ENCODE data around the gene FLOT1.
"Not testable (repeated sequence)": the region's sequence is repeated elsewhere in the genome, so short reads cannot be mapped to it uniquely, and the experiment has no call there.

Gene FLOT1

DNA sequence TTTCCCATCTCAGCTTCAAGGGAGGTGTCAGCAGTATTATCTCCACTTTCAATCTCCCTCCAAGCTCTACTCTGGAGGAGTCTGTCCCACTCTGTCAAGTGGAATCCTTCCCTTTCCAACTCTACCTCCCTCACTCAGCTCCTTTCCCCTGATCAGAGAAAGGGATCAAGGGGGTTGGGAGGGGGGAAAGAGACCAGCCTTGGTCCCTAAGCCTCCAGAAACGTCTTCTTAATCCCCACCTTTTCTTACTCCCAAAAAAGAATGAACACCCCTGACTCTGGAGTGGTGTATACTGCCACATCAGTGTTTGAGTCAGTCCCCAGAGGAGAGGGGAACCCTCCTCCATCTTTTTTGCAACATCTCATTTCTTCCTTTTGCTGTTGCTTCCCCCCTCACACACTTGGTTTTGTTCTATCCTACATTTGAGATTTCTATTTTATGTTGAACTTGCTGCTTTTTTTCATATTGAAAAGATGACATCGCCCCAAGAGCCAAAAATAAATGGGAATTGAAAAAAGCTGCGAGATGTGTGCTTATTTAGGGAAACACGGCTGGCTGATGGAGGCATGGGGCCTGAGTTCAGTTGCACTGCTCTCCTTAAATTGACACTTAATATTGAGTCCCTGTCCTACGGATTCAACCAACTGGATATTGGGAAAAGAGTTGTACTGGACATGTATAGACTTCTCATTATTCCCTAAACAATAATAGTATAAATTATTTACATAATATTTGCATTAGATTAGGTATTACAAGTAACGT, 17.4 kb downstream of the FLOT1 start:
- no peak overlapping the region for H3K4me3 ChIP-seq
- TF ChIP-seq, protein P1, sequence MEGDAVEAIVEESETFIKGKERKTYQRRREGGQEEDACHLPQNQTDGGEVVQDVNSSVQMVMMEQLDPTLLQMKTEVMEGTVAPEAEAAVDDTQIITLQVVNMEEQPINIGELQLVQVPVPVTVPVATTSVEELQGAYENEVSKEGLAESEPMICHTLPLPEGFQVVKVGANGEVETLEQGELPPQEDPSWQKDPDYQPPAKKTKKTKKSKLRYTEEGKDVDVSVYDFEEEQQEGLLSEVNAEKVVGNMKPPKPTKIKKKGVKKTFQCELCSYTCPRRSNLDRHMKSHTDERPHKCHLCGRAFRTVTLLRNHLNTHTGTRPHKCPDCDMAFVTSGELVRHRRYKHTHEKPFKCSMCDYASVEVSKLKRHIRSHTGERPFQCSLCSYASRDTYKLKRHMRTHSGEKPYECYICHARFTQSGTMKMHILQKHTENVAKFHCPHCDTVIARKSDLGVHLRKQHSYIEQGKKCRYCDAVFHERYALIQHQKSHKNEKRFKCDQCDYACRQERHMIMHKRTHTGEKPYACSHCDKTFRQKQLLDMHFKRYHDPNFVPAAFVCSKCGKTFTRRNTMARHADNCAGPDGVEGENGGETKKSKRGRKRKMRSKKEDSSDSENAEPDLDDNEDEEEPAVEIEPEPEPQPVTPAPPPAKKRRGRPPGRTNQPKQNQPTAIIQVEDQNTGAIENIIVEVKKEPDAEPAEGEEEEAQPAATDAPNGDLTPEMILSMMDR (IDR thresholded peaks at IDR 0.05), result no peak
- no peak for DNase-seq (ENCODE audit: low spot score)
- H3K27ac ChIP-seq, result peak overlapping the region; percentile 49 to 66

DNA sequence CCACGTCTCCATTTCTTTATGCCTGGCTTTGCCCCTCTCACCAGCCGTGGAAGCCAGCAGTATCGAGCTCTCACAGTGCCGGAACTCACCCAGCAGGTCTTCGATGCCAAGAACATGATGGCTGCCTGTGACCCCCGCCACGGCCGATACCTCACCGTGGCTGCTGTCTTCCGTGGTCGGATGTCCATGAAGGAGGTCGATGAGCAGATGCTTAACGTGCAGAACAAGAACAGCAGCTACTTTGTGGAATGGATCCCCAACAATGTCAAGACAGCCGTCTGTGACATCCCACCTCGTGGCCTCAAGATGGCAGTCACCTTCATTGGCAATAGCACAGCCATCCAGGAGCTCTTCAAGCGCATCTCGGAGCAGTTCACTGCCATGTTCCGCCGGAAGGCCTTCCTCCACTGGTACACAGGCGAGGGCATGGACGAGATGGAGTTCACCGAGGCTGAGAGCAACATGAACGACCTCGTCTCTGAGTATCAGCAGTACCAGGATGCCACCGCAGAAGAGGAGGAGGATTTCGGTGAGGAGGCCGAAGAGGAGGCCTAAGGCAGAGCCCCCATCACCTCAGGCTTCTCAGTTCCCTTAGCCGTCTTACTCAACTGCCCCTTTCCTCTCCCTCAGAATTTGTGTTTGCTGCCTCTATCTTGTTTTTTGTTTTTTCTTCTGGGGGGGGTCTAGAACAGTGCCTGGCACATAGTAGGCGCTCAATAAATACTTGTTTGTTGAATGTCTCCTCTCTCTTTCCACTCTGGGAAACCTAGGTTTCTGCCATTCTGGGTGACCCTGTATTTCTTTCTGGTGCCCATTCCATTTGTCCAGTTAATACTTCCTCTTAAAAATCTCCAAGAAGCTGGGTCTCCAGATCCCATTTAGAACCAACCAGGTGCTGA, 18.4 kb downstream of the FLOT1 start:
- H3K4me3 ChIP-seq, result peak overlapping the region; percentile 19
- not testable (repeated sequence) for DNase-seq (ENCODE audit: low spot score)
- peak overlapping the region; percentile 49 to 65 for H3K27ac ChIP-seq

DNA sequence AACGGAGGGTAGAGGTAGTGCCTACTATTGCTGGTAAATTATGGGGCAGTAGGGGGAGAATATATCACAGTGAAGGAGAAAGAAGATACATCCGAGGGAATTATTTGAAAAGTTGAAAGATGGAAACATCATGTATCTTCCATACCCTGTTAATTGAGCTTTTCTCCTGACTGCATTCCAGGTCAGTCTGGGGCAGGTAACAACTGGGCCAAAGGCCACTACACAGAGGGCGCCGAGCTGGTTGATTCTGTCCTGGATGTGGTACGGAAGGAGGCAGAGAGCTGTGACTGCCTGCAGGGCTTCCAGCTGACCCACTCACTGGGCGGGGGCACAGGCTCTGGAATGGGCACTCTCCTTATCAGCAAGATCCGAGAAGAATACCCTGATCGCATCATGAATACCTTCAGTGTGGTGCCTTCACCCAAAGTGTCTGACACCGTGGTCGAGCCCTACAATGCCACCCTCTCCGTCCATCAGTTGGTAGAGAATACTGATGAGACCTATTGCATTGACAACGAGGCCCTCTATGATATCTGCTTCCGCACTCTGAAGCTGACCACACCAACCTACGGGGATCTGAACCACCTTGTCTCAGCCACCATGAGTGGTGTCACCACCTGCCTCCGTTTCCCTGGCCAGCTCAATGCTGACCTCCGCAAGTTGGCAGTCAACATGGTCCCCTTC, 19.2 kb downstream of the FLOT1 start:
- peak overlapping the region; percentile 19 for H3K4me3 ChIP-seq
- H3K27ac ChIP-seq, result peak overlapping the region; percentile 65 to 92
- not testable (repeated sequence) for DNase-seq (ENCODE audit: low spot score)

DNA sequence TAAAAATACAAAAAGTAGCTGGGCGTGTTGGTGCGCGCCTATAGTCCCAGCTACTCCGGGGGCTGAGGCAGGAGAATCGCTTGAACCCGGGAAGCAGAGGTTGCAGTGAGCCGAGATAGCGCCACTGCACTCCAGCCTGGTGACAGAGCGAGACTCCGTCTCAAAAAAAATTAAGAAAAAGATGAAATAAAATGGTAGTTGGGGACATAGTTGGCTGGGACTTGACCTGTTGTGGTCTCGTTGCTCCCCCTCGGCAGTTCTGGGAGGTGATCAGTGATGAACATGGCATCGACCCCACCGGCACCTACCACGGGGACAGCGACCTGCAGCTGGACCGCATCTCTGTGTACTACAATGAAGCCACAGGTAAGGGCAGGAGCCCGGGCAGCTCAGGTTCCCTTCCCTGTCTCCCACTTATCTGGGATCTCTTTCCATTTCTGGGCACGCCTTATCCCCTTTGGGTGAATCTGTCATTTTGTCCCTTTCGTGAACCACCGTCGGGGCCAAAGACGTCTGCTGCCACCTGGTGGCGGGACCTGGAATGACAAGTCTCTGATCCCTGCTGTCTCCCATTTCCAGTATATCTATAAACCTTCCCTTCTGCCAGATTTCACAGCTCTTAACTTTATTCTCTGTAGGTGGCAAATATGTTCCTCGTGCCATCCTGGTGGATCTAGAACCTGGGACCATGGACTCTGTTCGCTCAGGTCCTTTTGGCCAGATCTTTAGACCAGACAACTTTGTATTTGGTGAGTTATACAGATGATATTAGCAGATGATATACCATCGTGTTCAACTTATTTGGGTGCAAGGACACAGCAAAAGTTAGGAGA, 20.0 kb downstream of the FLOT1 start:
- Histone ChIP-seq H3K27ac (peak overlapping the region; percentile 92 to 95), H3K4me3 (peak overlapping the region; percentile 75)
- TF ChIP-seq, protein P1 (IDR thresholded peaks at IDR 0.05), result peak; percentile 92
- peak; percentile 88 for DNase-seq (ENCODE audit: low spot score)

DNA sequence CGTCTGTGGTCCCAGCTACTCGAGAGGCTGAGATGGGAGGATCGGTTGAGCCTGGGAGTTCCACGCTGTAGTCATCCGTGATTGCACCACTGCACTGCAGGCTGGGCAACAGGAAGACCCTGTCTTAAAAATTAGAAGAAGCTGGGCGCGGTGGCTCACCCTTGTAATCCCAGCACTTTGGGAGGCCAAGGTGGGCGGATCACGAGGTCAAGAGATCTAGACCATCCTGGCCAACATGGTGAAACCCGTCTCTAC, 20.5 kb downstream of the FLOT1 start:
- Histone ChIP-seq H3K27ac (peak overlapping the region; percentile 92 to 95), H3K4me3 (peak overlapping the region; percentile 75)
- not testable (repeated sequence) for DNase-seq (ENCODE audit: low spot score)

DNA sequence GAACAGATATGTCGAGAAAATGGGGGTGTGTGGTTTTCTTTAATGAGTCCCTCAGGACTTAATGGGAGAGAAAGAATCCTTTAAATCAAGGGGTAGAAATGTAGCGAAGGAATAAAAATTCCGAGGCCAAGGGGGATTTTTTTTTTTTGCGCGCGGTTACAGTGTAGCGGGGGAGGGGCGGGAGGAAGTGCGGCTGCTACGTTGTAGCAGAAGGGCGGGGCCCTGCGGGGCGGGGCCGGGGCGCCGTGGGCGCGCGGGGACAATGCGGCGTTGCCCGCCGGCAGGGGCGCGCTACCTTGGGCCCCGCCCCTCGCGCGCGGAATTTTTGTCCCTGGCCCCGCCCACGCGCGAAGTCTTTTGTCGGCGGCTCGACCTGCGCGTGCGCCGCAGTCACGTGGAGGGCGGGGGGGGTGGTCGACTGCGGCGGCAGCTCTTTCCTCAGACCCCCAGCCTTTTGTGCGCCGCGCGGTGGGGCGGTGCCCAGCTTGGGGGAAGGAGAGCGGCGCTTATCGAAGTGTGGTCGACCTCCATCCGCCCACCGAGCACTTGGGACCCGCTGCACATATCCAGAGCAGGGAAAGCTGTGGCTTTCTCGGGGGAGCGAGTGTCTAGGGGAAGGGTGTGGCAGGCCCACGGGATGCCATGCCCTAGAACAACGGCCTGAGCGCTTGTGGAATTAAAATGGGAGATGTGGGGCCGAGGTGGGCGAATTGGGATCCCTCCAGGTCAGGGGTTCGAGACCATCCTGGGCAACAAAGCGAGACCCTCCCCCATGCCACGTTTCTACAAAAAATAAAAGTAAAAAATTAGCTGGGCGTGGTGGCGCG, 21.1 kb downstream of the FLOT1 start:
- peak; percentile 91 for DNase-seq (ENCODE audit: low spot score)

DNA sequence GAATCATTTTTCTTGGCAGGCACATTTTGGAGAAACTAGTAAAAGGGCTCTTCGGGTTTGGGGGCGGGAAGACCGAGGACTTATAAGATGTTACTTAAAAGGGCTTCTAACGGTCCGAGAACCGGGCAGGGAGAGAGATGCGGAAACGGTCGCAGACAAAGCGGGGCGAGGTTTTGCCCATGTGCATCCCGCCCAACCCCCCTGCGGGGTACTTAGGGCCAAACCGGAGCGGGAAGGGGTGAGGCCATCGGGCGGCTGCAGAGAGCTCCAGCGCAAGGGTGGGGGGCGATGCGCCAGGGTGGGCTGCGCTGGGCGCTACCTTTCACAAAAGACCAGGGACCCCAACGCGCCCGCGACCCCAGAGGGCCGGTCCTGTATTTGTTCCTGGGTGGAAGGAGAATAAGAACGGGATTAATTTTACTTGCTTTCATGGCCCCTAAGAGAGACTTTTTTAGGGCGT, 21.7 kb downstream of the FLOT1 start:
- TF ChIP-seq, protein P1 (IDR thresholded peaks at IDR 0.05), result no peak
- peak overlapping the region; percentile 75 for H3K4me3 ChIP-seq
- peak; percentile 85 for DNase-seq (ENCODE audit: low spot score)
- peak overlapping the region; percentile 92 to 95 for H3K27ac ChIP-seq

More for the DNA sequence above, 21.1 kb downstream of the FLOT1 start:
- H3K4me3 ChIP-seq, result peak overlapping the region; percentile 75
- H3K27ac ChIP-seq, result peak overlapping the region; percentile 92 to 95
- TF ChIP-seq, protein P1 (IDR thresholded peaks at IDR 0.05), result peak; percentile 38
